Measurements from ENCODE around the gene MICAL2. TPM values are rescaled to one million over a fixed set of nuclear protein-coding genes. Genes with fewer than 3 reads are reported as not detected.

Gene MICAL2
- total RNA-seq, 4 donors from 2014 or later: 24.7 to 53.7 (median 37.0) TPM

- intact Hi-C loops (cut with DNase I; ENCODE audit: low total_unique reads) (no loop called here), in situ Hi-C loops (cut with MboI; ENCODE audit: low sequenced_read_pairs in 4 of 4) (loop anchor here in 3 of 4 donors (25.0 kb wide), 2 partner anchors 359 to 509 kb away; no protein-coding TSS in a partner anchor)
- Histone ChIP-seq H3K27me3 (no peaks in the 10 kb centered on the region), H3K9me3 (no peaks in the 10 kb centered on the region), H3K4me3 (no peak overlapping the region), H3K4me1 (no peaks in the 10 kb centered on the region), H3K36me3 (no peaks in the 10 kb centered on the region), H3K27ac (no peak overlapping the region)
- TF ChIP-seq CTCF (IDR thresholded peaks at IDR 0.05 in 4 of 5, conservative IDR thresholded peaks at IDR 0.05 in 1 of 5): no peak
- no peak for TF ChIP-seq POLR2A (IDR thresholded peaks at IDR 0.05)
- no peak for ATAC-seq
- no peak for DNase-seq
Measured at GRCh38 chr11:12295943-12296342, 185.6 kb downstream of the MICAL2 start.

- Histone ChIP-seq H3K9me3 (no peaks in the 10 kb centered on the region), H3K4me3 (no peak overlapping the region), H3K36me3 (no peaks in the 10 kb centered on the region), H3K27me3 (no peaks in the 10 kb centered on the region), H3K27ac (no peak overlapping the region), H3K4me1 (no peaks in the 10 kb centered on the region)
- no peak for ATAC-seq
- no peak for DNase-seq
- intact Hi-C loops (cut with DNase I; ENCODE audit: low total_unique reads) (no loop called here), in situ Hi-C loops (cut with MboI; ENCODE audit: low sequenced_read_pairs in 4 of 4) (loop anchor here in 3 of 4 donors (25.0 kb wide), 2 partner anchors 361 to 511 kb away; no protein-coding TSS in a partner anchor)
- no peak for TF ChIP-seq POLR2A (IDR thresholded peaks at IDR 0.05)
- no peak for TF ChIP-seq CTCF (IDR thresholded peaks at IDR 0.05 in 4 of 5, conservative IDR thresholded peaks at IDR 0.05 in 1 of 5)
Measured at GRCh38 chr11:12298610-12299009, 188.2 kb downstream of the MICAL2 start.

GRCh38 chr11:12301379-12301778, 191.0 kb downstream of the MICAL2 start:
- Histone ChIP-seq H3K4me1 (no peaks in the 10 kb centered on the region), H3K4me3 (no peak overlapping the region), H3K27me3 (no peaks in the 10 kb centered on the region), H3K27ac (no peak overlapping the region), H3K36me3 (no peaks in the 10 kb centered on the region), H3K9me3 (no peaks in the 10 kb centered on the region)
- intact Hi-C loops (cut with DNase I; ENCODE audit: low total_unique reads) (no loop called here), in situ Hi-C loops (cut with MboI; ENCODE audit: low sequenced_read_pairs in 4 of 4) (no loop called here)
- ATAC-seq (no peak), DNase-seq (no peak)
- TF ChIP-seq CTCF (IDR thresholded peaks at IDR 0.05 in 4 of 5, conservative IDR thresholded peaks at IDR 0.05 in 1 of 5) (no peak), POLR2A (IDR thresholded peaks at IDR 0.05) (no peak)

DNA sequence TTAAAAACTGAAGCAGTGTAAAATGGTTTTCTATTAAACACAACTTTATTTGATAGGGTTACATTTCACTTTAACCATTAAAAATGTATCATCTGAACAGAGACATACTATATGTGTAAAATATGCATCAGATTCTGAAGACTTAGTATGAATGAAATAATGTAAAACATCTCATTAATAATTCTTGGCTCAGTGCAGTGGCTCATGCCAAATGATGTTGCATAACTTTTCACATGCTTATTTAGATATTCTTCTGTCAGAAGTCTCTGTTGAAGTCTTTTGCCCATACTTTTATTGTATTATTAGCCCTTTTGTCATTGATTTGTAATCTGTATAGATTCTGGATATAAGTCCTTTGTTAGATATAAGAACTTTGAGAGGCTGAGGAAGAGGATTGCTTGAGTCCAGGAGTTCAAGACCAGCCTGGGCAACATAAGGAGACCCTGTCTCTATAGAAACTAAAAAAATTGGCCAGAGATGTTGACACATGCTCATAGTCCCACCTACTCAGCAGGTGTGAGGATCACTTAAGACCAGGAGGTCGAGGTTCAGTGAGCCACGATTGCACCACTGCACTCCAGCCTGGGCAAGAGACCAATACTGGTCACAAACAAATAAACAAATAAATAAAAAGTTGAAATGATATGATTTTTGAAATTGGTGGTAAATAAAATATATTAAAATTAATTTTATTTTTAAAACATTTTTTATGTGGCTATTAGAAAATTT, 193.2 kb downstream of the MICAL2 start:
- H3K27me3 ChIP-seq: no peaks in the 10 kb centered on the region
- H3K36me3 ChIP-seq: no peaks in the 10 kb centered on the region
- in situ Hi-C loops (cut with MboI; ENCODE audit: low sequenced_read_pairs in 4 of 4): no loop called here
- no peaks in the 10 kb centered on the region for H3K4me1 ChIP-seq
- DNase-seq (no peak), ATAC-seq (no peak)
- TF ChIP-seq POLR2A (IDR thresholded peaks at IDR 0.05): no peak
- TF ChIP-seq CTCF (IDR thresholded peaks at IDR 0.05 in 4 of 5, conservative IDR thresholded peaks at IDR 0.05 in 1 of 5): no peak
- no peaks in the 10 kb centered on the region for H3K9me3 ChIP-seq
- no peak overlapping the region for H3K27ac ChIP-seq
- intact Hi-C loops (cut with DNase I; ENCODE audit: low total_unique reads): no loop called here
- H3K4me3 ChIP-seq: no peak overlapping the region

Data from gastrocnemius medialis (tissue), 4 donors.